Stimulated activated CD4-positive, alpha-beta T cell treated with anti-CD3 and anti-CD28 coated beads, Interleukin-4, amount 100 ng/mL, for 24 hours (primary cell): ENCODE measurements around the gene ZNFX1.

Experiments
- DNase-seq: peaks from one replicate; pipeline ENCODE4 v3.0.0-alpha.2; 2020

The ZNFX1 gene

DNA sequence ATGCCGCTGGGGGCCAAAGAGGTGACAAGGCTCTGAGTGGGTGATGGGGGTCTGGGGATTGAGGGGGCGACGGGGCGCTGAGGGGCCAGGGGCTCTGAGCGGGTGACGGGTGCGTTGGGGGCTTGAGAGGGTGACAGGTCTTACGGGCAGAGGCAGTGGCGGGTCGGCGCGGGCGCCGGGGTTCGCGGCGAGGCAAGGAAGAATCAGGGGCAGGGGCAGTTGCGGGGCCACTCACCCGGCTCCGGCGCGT, 146 bp downstream of the ZNFX1 start:
- DNase-seq: no peak

DNA sequence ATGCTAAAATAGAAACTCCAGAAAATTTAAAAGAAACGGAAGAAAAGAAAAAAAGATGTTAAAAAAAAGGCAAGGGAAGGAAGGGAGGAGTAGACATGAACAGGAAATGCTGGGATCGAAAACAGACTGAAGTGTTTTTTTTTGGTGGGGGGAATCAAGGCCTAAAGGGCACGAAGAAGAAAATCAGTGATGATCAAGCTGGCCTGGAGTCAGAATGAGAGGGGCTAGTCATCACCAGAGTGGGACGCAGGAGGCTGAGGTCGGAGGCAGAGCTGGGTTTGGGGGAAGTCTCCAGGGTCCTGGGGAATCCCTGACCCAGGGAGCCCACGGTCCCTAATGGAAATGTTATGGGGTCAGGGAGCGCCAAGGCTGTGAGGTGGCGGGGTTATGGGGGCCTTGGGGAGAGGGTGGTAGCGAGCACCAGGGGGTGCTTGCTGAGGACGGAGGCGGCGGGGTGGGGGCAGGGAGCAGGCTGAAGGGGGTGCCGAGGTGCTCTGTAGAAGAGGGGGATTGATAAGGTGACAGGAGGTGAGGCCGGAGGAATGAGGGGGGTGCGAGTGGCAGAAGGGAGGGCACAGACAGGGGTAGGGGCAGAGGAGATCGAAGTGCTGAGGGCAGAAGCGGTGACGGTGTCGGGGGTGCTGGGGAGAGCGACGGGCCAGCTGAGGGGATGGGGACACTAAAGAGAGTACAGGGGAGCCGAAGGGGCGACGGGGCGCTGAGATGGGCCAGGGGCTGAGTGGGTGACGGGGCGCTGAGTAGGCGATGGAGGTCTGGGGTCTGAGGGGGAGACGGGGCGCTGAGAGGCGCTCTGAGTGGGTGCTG, 684 bp downstream of the ZNFX1 start:
- DNase-seq: peak; percentile 78

GRCh38 chr20:49276161-49276960, 1.5 kb downstream of the ZNFX1 start:
- peak; percentile 73 for DNase-seq

- no peak for DNase-seq
These were observed 2.2 kb downstream of the ZNFX1 start for GRCh38 chr20:49275636-49276035.

GRCh38 chr20:49275216-49275615, 2.6 kb downstream of the ZNFX1 start:
- DNase-seq: no peak

DNA sequence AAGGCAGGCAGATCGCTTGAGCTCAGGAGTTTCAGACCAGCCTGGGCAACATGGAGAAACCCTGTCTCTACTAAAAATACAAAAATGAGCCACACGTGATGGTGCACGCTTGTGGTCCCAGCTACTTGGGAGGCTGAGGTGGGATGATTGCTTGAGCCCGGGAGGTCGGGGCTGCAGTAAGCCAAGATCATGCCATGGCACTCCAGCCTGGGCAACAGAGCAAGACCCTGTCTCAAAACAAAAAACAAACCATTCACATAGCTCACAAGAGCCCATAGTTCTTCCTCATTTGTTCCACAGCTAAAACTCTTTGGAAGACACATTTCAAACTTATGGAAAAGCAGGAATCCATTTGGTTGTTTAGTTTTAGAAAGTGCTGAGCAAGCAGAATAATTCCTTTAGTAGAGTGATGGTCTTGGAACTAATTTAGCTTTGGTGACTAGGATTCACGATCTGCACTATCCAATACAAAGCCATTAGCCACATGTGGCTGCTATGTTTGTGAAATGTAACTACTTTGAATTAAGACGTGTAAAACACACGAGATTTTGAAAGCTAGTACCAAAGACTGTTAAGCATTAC, 4.1 kb downstream of the ZNFX1 start:
- no peak for DNase-seq

DNA sequence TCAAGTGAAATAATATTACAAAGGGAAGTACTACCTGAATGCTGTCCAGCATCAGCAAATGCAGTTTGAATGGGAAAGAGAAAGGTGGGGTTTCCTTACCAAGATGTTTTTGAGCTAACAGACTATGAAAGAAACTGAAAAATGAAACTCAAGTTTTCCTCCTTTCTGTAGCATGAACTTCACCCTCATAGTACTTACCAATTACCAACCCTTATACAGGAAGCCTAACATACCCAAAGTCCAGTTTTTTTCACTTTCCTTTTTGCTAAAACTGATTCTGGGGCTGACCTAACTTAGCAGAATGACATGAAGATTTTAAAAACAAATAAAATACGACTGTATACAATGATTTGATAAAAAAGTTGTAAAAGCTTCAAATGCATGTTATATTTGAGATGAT, 5.2 kb downstream of the ZNFX1 start:
- no peak for DNase-seq

- DNase-seq: no peak
These were observed 7.1 kb downstream of the ZNFX1 start for GRCh38 chr20:49270736-49271135.

GRCh38 chr20:49270177-49270576, 7.7 kb downstream of the ZNFX1 start:
- DNase-seq: no peak

DNA sequence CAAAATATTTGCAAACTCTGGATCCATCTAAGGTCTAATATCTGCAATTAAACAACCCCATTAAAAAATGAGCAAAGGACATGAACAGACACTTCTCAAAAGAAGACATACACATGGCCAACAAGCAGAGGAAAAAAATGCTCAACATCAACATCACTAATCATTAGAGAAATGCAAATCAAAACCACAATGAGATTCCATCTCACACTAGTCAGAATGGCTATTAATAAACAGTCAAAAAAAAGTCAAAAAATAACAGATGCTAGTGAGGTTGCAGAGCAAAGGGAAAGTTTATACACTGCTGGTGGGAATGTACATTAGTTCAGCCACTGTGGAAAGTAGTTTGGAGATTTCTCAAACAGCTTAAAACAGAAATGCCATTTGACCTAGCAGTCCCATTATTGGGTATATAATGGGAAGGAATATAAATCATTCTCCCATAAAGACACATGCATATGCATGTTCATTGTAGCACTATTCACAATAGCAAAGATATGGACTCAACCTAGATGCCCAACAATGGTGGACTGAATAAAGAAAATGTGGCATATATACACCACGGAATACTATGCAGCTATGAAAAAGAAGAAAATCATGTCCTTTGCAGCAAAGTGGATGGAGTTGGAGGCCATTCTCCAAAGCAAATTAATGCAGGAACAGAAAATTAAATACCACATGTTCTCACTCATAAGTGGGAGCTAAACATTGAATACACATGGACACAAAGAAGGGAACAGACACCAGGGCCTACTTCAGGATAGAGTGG, 9.1 kb downstream of the ZNFX1 start:
- DNase-seq: no peak

GRCh38 chr20:49267327-49267726, 10.5 kb downstream of the ZNFX1 start:
- no peak for DNase-seq

- no peak for DNase-seq
These were observed 15.4 kb downstream of the ZNFX1 start for GRCh38 chr20:49262444-49262843.

GRCh38 chr20:49261173-49261572, 16.7 kb downstream of the ZNFX1 start:
- no peak for DNase-seq

GRCh38 chr20:49260218-49260617, 17.6 kb downstream of the ZNFX1 start:
- no peak for DNase-seq

DNA sequence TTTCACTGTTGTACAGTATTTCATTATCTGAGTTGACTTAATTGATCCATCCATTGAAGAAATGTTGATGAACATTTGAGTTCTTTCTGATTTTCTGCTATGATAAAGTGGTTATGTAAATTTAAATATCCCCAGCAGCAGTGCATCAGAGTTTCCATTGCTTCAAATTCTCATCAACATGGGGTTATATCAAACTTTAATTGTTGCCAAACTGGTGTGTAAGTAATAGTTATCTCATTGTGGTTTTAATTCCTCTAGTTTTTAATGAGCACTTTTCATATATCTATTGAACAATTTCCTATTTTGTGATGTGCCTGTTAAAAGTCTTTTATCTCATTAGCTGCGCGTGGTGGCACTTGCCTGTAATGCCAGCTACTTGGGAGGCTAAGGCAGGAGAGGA, 18.1 kb downstream of the ZNFX1 start:
- DNase-seq: no peak

GRCh38 chr20:49259284-49259683, 18.6 kb downstream of the ZNFX1 start:
- no peak for DNase-seq

- DNase-seq: no peak
These were observed 21.6 kb downstream of the ZNFX1 start for GRCh38 chr20:49256261-49256660.

- no peak for DNase-seq
These were observed 25.1 kb downstream of the ZNFX1 start for GRCh38 chr20:49252556-49253350.

- DNase-seq: no peak
These were observed 28.8 kb downstream of the ZNFX1 start for GRCh38 chr20:49248879-49249665.

DNA sequence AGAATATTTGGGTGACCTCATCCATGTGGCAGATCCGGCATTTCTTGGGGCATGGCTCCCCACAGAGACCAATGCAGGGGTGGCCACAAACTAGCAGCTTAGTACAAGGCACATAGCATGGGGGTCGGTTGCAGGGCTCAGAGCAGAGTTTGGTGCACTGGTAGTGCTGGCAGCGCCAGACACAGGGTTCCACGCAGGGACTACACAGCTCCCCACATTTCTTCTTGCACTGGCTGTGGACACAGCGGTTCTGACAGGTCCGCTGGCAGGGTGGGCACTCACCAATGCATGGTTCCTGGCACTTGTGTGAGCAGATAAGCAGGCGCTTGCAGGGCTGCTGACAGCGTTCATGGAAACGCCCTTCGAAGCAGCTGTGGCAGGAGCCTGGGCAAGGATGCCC, 29.6 kb downstream of the ZNFX1 start:
- DNase-seq: no peak

DNA sequence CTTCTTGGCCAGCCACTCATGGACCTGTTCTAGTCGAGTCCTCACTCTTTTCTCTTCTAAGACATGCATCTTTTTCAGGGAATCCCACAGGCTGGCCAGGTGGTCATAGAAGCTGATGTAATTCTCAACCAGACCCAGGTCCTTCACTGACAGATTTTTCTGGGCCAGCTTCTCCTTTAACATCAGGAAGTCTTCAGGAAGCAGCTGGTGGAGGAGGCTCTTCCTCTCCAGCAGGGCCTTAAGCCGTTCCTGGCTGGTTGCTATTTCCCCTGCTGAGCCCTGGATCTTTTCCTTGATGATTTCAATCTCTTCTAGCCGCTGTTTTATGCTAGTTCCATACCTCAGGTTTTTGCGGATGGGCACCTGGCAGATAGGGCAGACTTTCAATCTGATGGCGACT, 30.1 kb downstream of the ZNFX1 start:
- DNase-seq: no peak
